ENCODE measurements around the gene RAP1GDS1.
"Not testable (repeated sequence)": the region's sequence is repeated elsewhere in the genome, so short reads cannot be mapped to it uniquely, and the experiment has no call there.

RAP1GDS1 gene

GRCh38 chr4:98444371-98444770 is 183.2 kb downstream of the RAP1GDS1 start:
- no peak overlapping the region for H3K27ac ChIP-seq
- TF ChIP-seq ZFX (IDR thresholded peaks at IDR 0.05; ENCODE audit: borderline replicate concordance) (no peak), CTCF (IDR thresholded peaks at IDR 0.05) (no peak)

- TF ChIP-seq CTCF (IDR thresholded peaks at IDR 0.05) (no peak), ZFX (IDR thresholded peaks at IDR 0.05; ENCODE audit: borderline replicate concordance) (no peak)
Observed at GRCh38 chr4:98446499-98447375, 185.6 kb downstream of the RAP1GDS1 start.

GRCh38 chr4:98447648-98448047 is 186.5 kb downstream of the RAP1GDS1 start:
- TF ChIP-seq CTCF (IDR thresholded peaks at IDR 0.05), result no peak
- no peak for TF ChIP-seq ZFX (IDR thresholded peaks at IDR 0.05; ENCODE audit: borderline replicate concordance)
- no peak overlapping the region for H3K27ac ChIP-seq

More at GRCh38 chr4:98446499-98447375, 185.6 kb downstream of the RAP1GDS1 start:
- no peak overlapping the region for H3K27ac ChIP-seq

- TF ChIP-seq CTCF (IDR thresholded peaks at IDR 0.05), result no peak
- no peak for TF ChIP-seq ZFX (IDR thresholded peaks at IDR 0.05; ENCODE audit: borderline replicate concordance)
- H3K27ac ChIP-seq, result no peak overlapping the region
Observed at GRCh38 chr4:98448908-98449307, 187.7 kb downstream of the RAP1GDS1 start.

GRCh38 chr4:98452091-98452490 is 190.9 kb downstream of the RAP1GDS1 start:
- TF ChIP-seq CTCF (IDR thresholded peaks at IDR 0.05) (no peak), ZFX (IDR thresholded peaks at IDR 0.05; ENCODE audit: borderline replicate concordance) (no peak)
- H3K27ac ChIP-seq, result no peak overlapping the region

GRCh38 chr4:98457422-98457821 is 196.2 kb downstream of the RAP1GDS1 start:
- not testable (repeated sequence) for H3K27ac ChIP-seq

GRCh38 chr4:98461121-98461865 is 200.1 kb downstream of the RAP1GDS1 start:
- H3K27ac ChIP-seq, result not testable (repeated sequence)

- TF ChIP-seq ZFX (IDR thresholded peaks at IDR 0.05; ENCODE audit: borderline replicate concordance) (no peak), CTCF (IDR thresholded peaks at IDR 0.05) (no peak)
- no peak overlapping the region for H3K27ac ChIP-seq
Observed at GRCh38 chr4:98462487-98462886, 201.3 kb downstream of the RAP1GDS1 start.
